Activated CD8-positive, alpha-beta memory T cell treated with anti-CD3 and anti-CD28 coated beads, Interleukin-2, amount 10 ng/mL, durations not matched to agents 7 days and 5 days (primary cell): ENCODE measurements around the gene CFAP74. TPM values are rescaled to one million over a fixed set of nuclear protein-coding genes. Genes with fewer than 3 reads are reported as not detected.

Experiments
- ATAC-seq: fragments of 150-1000 bp; cut with Tn5 transposase; one replicate; pipeline ENCODE4 v1.10.0; 2021; ENCODE audit warnings: moderate library complexity
- CTCF ChIA-PET: fragments of 350-600 bp; sonication (Branson Sonifier 250); formaldehyde crosslinking; loops from one replicate; lab custom pipeline; 2021; ENCODE audit warnings: antibody characterized with exemption; lab: Charles Lee
- DNase-seq: peaks from one replicate; pipeline ENCODE4 v3.0.0-alpha.2; 2020
- H3K27ac Mint-ChIP-seq: one replicate; pipeline ENCODE4 v1.8.0; 2021; ENCODE audit warnings: mild to moderate bottlenecking, mixed read lengths
- H3K27me3 Mint-ChIP-seq: one replicate; pipeline ENCODE4 v1.8.0; 2021; ENCODE audit warnings: mixed read lengths
- H3K36me3 Mint-ChIP-seq: one replicate; pipeline ENCODE4 v1.8.0; 2021; ENCODE audit warnings: mild to moderate bottlenecking, mixed read lengths
- H3K4me1 Mint-ChIP-seq: one replicate; pipeline ENCODE4 v1.8.0; 2021; ENCODE audit warnings: mixed read lengths
- H3K4me3 Mint-ChIP-seq: one replicate; pipeline ENCODE4 v1.8.0; 2021; ENCODE audit warnings: mild to moderate bottlenecking, moderate library complexity, mixed read lengths
- H3K9me3 Mint-ChIP-seq: one replicate; pipeline ENCODE4 v1.8.0; 2022; ENCODE audit warnings: low read depth, mixed read lengths
- total RNA-seq, 2 experiments: library from RNA; stranded (reverse); gene quantifications; one replicate each; pipeline ENCODE4 v1.2.3, GENCODE V29; 2021

Gene CFAP74
- total RNA-seq, 2 experiments from 2014 or later = not detected

GRCh38 chr1:1877865-1878436 lies 125.6 kb downstream of the CFAP74 start:
- Mint-ChIP-seq H3K4me3 (no peak overlapping the region), H3K27me3 (no peaks in the 10 kb centered on the region), H3K36me3 (peaks cover 46% of the 10 kb centered on the region), H3K9me3 (no peaks in the 10 kb centered on the region), H3K27ac (peak overlapping the region; percentile 32), H3K4me1 (peaks cover 54% of the 10 kb centered on the region)
- ATAC-seq = no peak
- DNase-seq = no peak
- CTCF ChIA-PET = interaction anchor here (0.9 to 1.3 kb wide), 3 partner anchors 8 to 166 kb away, joined by 3 to 4 read pairs (median 3); no protein-coding TSS in a partner anchor

GRCh38 chr1:1876335-1876930 lies 127.2 kb downstream of the CFAP74 start:
- peaks cover 56% of the 10 kb centered on the region for H3K36me3 Mint-ChIP-seq

GRCh38 chr1:1875932-1876331 lies 127.7 kb downstream of the CFAP74 start:
- H3K27ac Mint-ChIP-seq = peak overlapping the region; percentile 86
- CTCF ChIA-PET = interaction anchor here (1.1 to 1.2 kb wide), 3 partner anchors 33 to 82 kb away, joined by 3 to 4 read pairs (median 3); no protein-coding TSS in a partner anchor
- peak; percentile 84 for ATAC-seq
- peaks cover 59% of the 10 kb centered on the region for H3K36me3 Mint-ChIP-seq
- H3K27me3 Mint-ChIP-seq = no peaks in the 10 kb centered on the region
- peak; percentile 71 for DNase-seq
- peaks cover 55% of the 10 kb centered on the region for H3K4me1 Mint-ChIP-seq
- no peaks in the 10 kb centered on the region for H3K9me3 Mint-ChIP-seq
- peak overlapping the region; percentile 24 for H3K4me3 Mint-ChIP-seq

More at GRCh38 chr1:1876335-1876930, 127.2 kb downstream of the CFAP74 start:
- no peaks in the 10 kb centered on the region for H3K27me3 Mint-ChIP-seq
- ATAC-seq (no peak), DNase-seq (no peak)
- CTCF ChIA-PET = interaction anchor here (1.1 to 1.2 kb wide), 2 partner anchors 47 to 83 kb away, joined by 3 read pairs; no protein-coding TSS in a partner anchor
- H3K4me3 Mint-ChIP-seq = peak overlapping the region; percentile 24
- no peaks in the 10 kb centered on the region for H3K9me3 Mint-ChIP-seq
- peak overlapping the region; percentile 86 for H3K27ac Mint-ChIP-seq
- H3K4me1 Mint-ChIP-seq = peaks cover 57% of the 10 kb centered on the region

GRCh38 chr1:1874901-1875300 lies 128.7 kb downstream of the CFAP74 start:
- Mint-ChIP-seq H3K36me3 (peaks cover 60% of the 10 kb centered on the region), H3K27ac (peak overlapping the region; percentile 5), H3K4me3 (no peak overlapping the region), H3K4me1 (peaks cover 53% of the 10 kb centered on the region), H3K27me3 (no peaks in the 10 kb centered on the region), H3K9me3 (no peaks in the 10 kb centered on the region)
- CTCF ChIA-PET = interaction anchor here (1.0 to 1.2 kb wide), 3 partner anchors 17 to 34 kb away, joined by 3 to 4 read pairs (median 3); no protein-coding TSS in a partner anchor
- DNase-seq = no peak
- no peak for ATAC-seq

- no peaks in the 10 kb centered on the region for H3K9me3 Mint-ChIP-seq
- peaks cover 59% of the 10 kb centered on the region for H3K36me3 Mint-ChIP-seq
- DNase-seq (no peak), ATAC-seq (no peak)
- CTCF ChIA-PET = no interaction called here
- peaks cover 45% of the 10 kb centered on the region for H3K4me1 Mint-ChIP-seq
- H3K27ac Mint-ChIP-seq = no peak overlapping the region
- no peaks in the 10 kb centered on the region for H3K27me3 Mint-ChIP-seq
- H3K4me3 Mint-ChIP-seq = no peak overlapping the region
These were observed 130.4 kb downstream of the CFAP74 start for GRCh38 chr1:1873186-1873585.

- DNase-seq = no peak
- Mint-ChIP-seq H3K36me3 (peaks cover 56% of the 10 kb centered on the region), H3K27me3 (no peaks in the 10 kb centered on the region), H3K9me3 (no peaks in the 10 kb centered on the region), H3K4me1 (peaks cover 38% of the 10 kb centered on the region), H3K4me3 (no peak overlapping the region), H3K27ac (no peak overlapping the region)
- CTCF ChIA-PET = no interaction called here
- ATAC-seq = no peak
These were observed 131.1 kb downstream of the CFAP74 start for GRCh38 chr1:1872329-1872994.

Other genes starting within 250 kb of the CFAP74 start
- gene NADK, start 225.3 kb downstream of the CFAP74 start, total RNA-seq = 100 to 1,000 TPM in 1 of 2 experiments, 10 to 100 TPM in 1; 97.9 to 100 TPM
- gene GNB1, start 112.7 kb downstream of the CFAP74 start, total RNA-seq = 100 to 1,000 TPM; 426 to 473 TPM
- gene CALML6, start 88.5 kb downstream of the CFAP74 start, total RNA-seq = under 1 TPM in 1 of 2 experiments, not detected in 1; 0.45 TPM
- not detected for gene TMEM52, start 84.5 kb downstream of the CFAP74 start, total RNA-seq
- not detected for gene GABRD, start 15.6 kb upstream of the CFAP74 start, total RNA-seq
- 10 to 100 TPM in 1 of 2 experiments, 1 to 10 TPM in 1; 6.8 to 12.8 TPM for gene PRKCZ, start 46.6 kb upstream of the CFAP74 start, total RNA-seq
- gene FAAP20, start 191.0 kb upstream of the CFAP74 start, total RNA-seq = 10 to 100 TPM; 52.5 to 55.7 TPM
- 10 to 100 TPM; 35.0 to 42.9 TPM for gene SKI, start 224.5 kb upstream of the CFAP74 start, total RNA-seq